AG04450 (cell line): Measurements from ENCODE around the gene FHIT. TPM values are rescaled to one million over a fixed set of nuclear protein-coding genes. Genes with fewer than 3 reads are reported as not detected.

Source experiments
- CTCF ChIA-PET: fragments of 300-600, 350-600 bp; formaldehyde crosslinking; extraction: SDS; loops from one replicate; lab custom pipeline; 2022; ENCODE audit warnings: antibody characterized with exemption, inconsistent platforms; lab: Charles Lee
- POLR2A ChIA-PET: fragments of 350-600 bp; formaldehyde crosslinking; extraction: SDS; loops from one replicate; lab custom pipeline; 2021; ENCODE audit warnings: antibody characterized with exemption, inconsistent platforms; lab: Yijun Ruan, JAX
- DNase-seq: peaks from one replicate; pipeline ENCODE4 v3.0.0-alpha.2; 2011; ENCODE audit warnings: low read depth, low spot score
- H3K27ac ChIP-seq: one replicate; pipeline ENCODE4 v1.5.1; 2012; ENCODE audit warnings: low read depth, low read length, control low read depth
- H3K27me3 ChIP-seq: one replicate; pipeline ENCODE4 v1.6.0; 2012; ENCODE audit warnings: low read length; ENCODE audit not compliant: control insufficient read depth, insufficient read depth
- H3K4me3 ChIP-seq: 2 replicates; pipeline ENCODE4 v1.5.1; 2011; ENCODE audit warnings: mild to moderate bottlenecking, low read depth, low read length, control low read depth
- H3K9me3 ChIP-seq: 2 replicates; pipeline ENCODE4 v1.5.1; 2012; ENCODE audit warnings: low read length; ENCODE audit not compliant: control insufficient read depth, insufficient read depth
- polyA plus RNA-seq: library from polyadenylated mRNA; depleted of rRNA; stranded (reverse); fragments of >200 nt; gene quantifications from 2 replicates; pipeline ENCODE4 v1.2.3, GENCODE V29; 2011
- TF ChIP-seq, protein P1 (sequence below): IDR thresholded peaks from 2 replicates; pipeline ENCODE4 v1.5.1; 2011; ENCODE audit warnings: low read depth, low read length, control low read depth, inconsistent platforms

FHIT gene
- polyA plus RNA-seq, 1 experiment, result 0.17 TPM

- no peak overlapping the region for H3K4me3 ChIP-seq
- H3K9me3 ChIP-seq, result no peaks in the 10 kb centered on the region
- TF ChIP-seq, protein P1, sequence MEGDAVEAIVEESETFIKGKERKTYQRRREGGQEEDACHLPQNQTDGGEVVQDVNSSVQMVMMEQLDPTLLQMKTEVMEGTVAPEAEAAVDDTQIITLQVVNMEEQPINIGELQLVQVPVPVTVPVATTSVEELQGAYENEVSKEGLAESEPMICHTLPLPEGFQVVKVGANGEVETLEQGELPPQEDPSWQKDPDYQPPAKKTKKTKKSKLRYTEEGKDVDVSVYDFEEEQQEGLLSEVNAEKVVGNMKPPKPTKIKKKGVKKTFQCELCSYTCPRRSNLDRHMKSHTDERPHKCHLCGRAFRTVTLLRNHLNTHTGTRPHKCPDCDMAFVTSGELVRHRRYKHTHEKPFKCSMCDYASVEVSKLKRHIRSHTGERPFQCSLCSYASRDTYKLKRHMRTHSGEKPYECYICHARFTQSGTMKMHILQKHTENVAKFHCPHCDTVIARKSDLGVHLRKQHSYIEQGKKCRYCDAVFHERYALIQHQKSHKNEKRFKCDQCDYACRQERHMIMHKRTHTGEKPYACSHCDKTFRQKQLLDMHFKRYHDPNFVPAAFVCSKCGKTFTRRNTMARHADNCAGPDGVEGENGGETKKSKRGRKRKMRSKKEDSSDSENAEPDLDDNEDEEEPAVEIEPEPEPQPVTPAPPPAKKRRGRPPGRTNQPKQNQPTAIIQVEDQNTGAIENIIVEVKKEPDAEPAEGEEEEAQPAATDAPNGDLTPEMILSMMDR, result no peak
- DNase-seq, result no peak
- ChIA-PET POLR2A (no interaction called here), CTCF (no interaction called here)
- no peak overlapping the region for H3K27ac ChIP-seq
- no peaks in the 10 kb centered on the region for H3K27me3 ChIP-seq
Observed at GRCh38 chr3:60147249-60147950, 1103.9 kb downstream of the FHIT start.

DNA sequence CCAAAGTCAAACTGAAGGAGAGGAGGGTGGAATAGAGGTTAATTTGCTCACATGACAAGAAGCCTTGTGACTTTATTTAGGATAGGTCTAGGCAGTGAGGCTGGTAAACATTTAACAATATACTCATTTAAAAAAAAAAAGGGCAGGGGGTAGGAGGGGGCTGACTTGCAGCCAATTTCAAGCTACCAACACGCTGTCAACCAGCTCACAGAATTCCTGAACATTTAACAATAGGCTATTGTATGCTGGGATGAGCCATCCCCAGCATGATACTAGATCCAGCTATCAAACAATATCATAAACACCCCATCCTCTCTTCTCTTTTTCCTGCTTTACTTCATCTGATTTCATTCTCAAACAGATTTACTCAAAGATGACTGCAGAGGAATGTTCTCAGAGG is 1105.1 kb downstream of the FHIT start:
- TF ChIP-seq, protein P1, result no peak
- Histone ChIP-seq H3K4me3 (no peak overlapping the region), H3K9me3 (no peaks in the 10 kb centered on the region), H3K27me3 (no peaks in the 10 kb centered on the region), H3K27ac (no peak overlapping the region)
- POLR2A ChIA-PET, result no interaction called here
- no peak for DNase-seq
- CTCF ChIA-PET, result interaction anchor here (0.6 kb wide), 2 partner anchors 166 to 1588 kb away, joined by 3 to 7 read pairs; no protein-coding TSS in a partner anchor

DNA sequence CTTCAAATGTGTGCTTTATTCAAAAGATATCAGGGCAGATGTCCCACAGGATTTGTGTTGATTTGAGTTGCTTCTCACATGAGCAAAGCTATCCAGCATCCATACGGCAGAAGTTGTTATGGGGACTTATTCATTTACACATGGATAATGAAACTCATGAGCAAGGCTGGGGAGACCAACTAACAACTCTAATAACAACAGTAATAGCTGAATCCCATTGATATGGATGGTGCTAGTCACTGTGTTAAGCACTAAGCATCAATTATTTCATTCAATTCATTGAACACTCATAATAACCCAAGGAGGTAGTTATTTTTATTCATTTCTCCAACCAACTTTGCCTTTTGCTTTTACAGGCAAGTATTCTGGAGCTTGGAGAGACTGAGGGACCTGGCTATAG is 1107.2 kb downstream of the FHIT start:
- DNase-seq, result no peak
- H3K9me3 ChIP-seq, result no peaks in the 10 kb centered on the region
- CTCF ChIA-PET, result no interaction called here
- H3K4me3 ChIP-seq, result no peak overlapping the region
- no peak overlapping the region for H3K27ac ChIP-seq
- TF ChIP-seq, protein P1, result no peak
- POLR2A ChIA-PET, result no interaction called here
- no peaks in the 10 kb centered on the region for H3K27me3 ChIP-seq

GRCh38 chr3:60142009-60142408 is 1109.2 kb downstream of the FHIT start:
- Histone ChIP-seq H3K4me3 (no peak overlapping the region), H3K9me3 (no peaks in the 10 kb centered on the region), H3K27me3 (no peaks in the 10 kb centered on the region), H3K27ac (no peak overlapping the region)
- ChIA-PET CTCF (no interaction called here), POLR2A (no interaction called here)
- DNase-seq, result no peak
- TF ChIP-seq, protein P1, result no peak

DNA sequence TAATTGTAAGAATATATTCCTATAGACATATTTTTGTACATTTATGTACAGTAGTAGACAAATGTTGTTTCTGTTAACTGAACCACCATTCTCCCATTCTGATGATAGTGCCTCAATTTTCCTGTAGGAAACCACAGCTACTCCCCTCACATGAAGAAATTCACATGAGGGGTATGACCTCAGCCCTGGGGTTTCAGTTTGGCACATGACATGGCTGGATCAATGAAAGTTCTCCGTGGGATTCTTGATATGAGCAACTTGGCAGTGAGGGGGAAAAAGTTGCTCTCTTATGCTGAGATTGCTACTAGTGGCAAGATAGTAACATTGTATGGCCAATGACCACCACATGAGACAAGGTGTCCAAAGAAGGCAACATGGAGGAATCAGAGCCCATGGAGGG is 1111.1 kb downstream of the FHIT start:
- DNase-seq, result no peak
- no peaks in the 10 kb centered on the region for H3K9me3 ChIP-seq
- POLR2A ChIA-PET, result no interaction called here
- TF ChIP-seq, protein P1, result no peak
- H3K4me3 ChIP-seq, result no peak overlapping the region
- no peak overlapping the region for H3K27ac ChIP-seq
- no peaks in the 10 kb centered on the region for H3K27me3 ChIP-seq
- CTCF ChIA-PET, result no interaction called here
